SKM-1 treated with dmso at 0.1 percent for 144 hours (cell line): ENCODE measurements around the gene ASB4.
"Not testable (repeated sequence)": the region's sequence is repeated elsewhere in the genome, so short reads cannot be mapped to it uniquely, and the experiment has no call there.

Experiments
- DNase-seq: peaks from one replicate; lab custom pipeline; 2025; ENCODE audit not compliant: unreplicated experiment; lab: John Stamatoyannopoulos, UW

ASB4 gene

GRCh38 chr7:95550546-95550945, 64.8 kb downstream of the ASB4 start:
- DNase-seq = no peak

- not testable (repeated sequence) for DNase-seq
These were observed 66.5 kb downstream of the ASB4 start for GRCh38 chr7:95552010-95552926.

GRCh38 chr7:95553939-95554338, 68.2 kb downstream of the ASB4 start:
- DNase-seq = no peak

GRCh38 chr7:95556777-95557176, 71.0 kb downstream of the ASB4 start:
- DNase-seq = no peak

- no peak for DNase-seq
These were observed 73.1 kb downstream of the ASB4 start for GRCh38 chr7:95558864-95559263.

GRCh38 chr7:95560674-95561073, 74.9 kb downstream of the ASB4 start:
- DNase-seq = no peak

GRCh38 chr7:95569720-95570119, 84.0 kb downstream of the ASB4 start:
- no peak for DNase-seq

GRCh38 chr7:95577137-95577536, 91.4 kb downstream of the ASB4 start:
- DNase-seq = no peak

GRCh38 chr7:95578299-95578855, 92.6 kb downstream of the ASB4 start:
- no peak for DNase-seq

GRCh38 chr7:95579318-95579717, 93.6 kb downstream of the ASB4 start:
- DNase-seq = no peak

GRCh38 chr7:95581467-95581866, 95.7 kb downstream of the ASB4 start:
- no peak for DNase-seq

- DNase-seq = no peak
These were observed 97.0 kb downstream of the ASB4 start for GRCh38 chr7:95582578-95583293.

- DNase-seq = no peak
These were observed 98.3 kb downstream of the ASB4 start for GRCh38 chr7:95583834-95584621.

- DNase-seq = no peak
These were observed 99.2 kb downstream of the ASB4 start for GRCh38 chr7:95584769-95585425.

- DNase-seq = no peak
These were observed 99.7 kb downstream of the ASB4 start for GRCh38 chr7:95585426-95585789.

GRCh38 chr7:95586951-95587301, 101.2 kb downstream of the ASB4 start:
- DNase-seq = no peak

- DNase-seq = no peak
These were observed 103.3 kb downstream of the ASB4 start for GRCh38 chr7:95589031-95589430.

GRCh38 chr7:95589766-95590165, 104.0 kb downstream of the ASB4 start:
- no peak for DNase-seq
